NT2/D1 (cell line): Measurements from ENCODE around the gene STIM2.

Source experiments
- SUZ12 ChIP-seq: IDR thresholded peaks from 2 replicates; pipeline ENCODE4 v1.6.1; 2011; ENCODE audit not compliant: insufficient read length, insufficient read depth; ENCODE audit errors: extremely low read depth
- YY1 ChIP-seq: IDR thresholded peaks from 2 replicates; pipeline ENCODE4 v1.6.1; 2011; ENCODE audit not compliant: insufficient read length, insufficient read depth
- ZNF274 ChIP-seq: IDR thresholded peaks from 2 replicates; pipeline ENCODE4 v1.6.1; 2011; ENCODE audit warnings: mild to moderate bottlenecking, low read depth, low read length

DNA sequence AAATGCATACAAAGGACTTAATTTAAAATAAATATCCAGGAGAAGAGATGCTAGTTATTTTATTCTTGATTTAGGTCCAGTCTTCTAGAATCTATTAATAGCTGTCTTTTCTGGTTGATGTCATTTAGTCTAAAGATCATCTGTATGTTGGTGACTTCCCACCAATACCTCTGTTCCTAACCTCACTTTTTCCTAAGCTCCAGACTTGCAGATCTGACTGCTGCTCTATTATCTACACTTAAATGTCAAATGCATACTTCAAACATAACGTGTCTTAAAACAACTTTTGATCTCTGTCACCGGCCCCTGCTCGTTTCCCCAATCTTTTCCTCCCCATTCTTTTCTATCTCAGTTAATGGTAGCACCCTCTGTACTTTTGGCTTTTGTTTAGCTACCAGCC is 133.3 kb downstream of the STIM2 start:
- TF ChIP-seq YY1 (no peak), ZNF274 (no peak), SUZ12 (no peak)
